GM18526 (cell line): ENCODE data around the gene ERAP2.

Experiments used
- POLR2A ChIP-seq: IDR thresholded peaks from 3 replicates; pipeline ENCODE4 v1.6.1; 2011; ENCODE audit not compliant: insufficient read length; ENCODE audit errors: extremely low read depth

ERAP2 gene

DNA sequence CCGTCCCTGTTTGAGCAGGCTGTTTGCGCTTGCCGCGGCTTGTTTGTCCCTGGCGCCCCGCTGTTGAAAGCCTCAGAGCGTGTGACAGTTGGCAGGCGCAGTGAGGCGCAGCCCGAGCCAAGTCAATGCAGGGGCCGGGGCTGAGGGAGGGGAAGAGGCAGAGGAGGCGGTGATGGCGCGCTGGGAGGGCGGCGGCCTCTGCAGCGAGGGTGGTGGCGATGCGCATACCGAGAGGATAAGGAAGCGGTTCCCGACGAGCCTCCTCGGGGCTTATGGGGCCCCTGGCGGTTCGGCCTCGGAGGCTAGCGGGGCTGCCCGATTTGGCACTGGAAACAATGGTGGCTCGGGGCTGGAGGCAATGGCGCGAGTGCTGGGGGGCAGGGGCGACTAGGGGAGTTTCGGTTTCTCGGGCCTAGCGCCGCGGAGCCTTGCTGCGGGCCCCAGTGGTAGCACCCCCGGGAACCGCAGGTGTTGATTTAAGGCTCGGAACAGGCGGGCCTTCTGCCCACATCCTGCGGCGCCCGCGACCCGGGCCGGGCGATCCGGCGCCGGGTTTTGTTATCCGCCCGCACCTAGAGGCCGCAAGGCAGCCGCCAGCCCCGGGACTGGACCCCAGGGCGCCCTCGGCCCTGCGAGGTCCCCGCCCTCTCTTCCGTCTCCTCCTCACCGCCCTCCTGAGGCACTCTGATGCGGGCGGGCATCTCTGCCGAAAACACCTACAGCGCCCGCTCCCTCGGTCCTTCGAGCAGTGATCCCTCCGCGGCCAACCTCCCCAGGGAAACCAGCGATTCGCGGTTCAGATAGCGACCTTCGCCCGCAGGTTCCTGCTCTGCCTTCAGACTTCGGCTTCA, 58.6 kb downstream of the ERAP2 start:
- TF ChIP-seq POLR2A: peak; percentile 72

DNA sequence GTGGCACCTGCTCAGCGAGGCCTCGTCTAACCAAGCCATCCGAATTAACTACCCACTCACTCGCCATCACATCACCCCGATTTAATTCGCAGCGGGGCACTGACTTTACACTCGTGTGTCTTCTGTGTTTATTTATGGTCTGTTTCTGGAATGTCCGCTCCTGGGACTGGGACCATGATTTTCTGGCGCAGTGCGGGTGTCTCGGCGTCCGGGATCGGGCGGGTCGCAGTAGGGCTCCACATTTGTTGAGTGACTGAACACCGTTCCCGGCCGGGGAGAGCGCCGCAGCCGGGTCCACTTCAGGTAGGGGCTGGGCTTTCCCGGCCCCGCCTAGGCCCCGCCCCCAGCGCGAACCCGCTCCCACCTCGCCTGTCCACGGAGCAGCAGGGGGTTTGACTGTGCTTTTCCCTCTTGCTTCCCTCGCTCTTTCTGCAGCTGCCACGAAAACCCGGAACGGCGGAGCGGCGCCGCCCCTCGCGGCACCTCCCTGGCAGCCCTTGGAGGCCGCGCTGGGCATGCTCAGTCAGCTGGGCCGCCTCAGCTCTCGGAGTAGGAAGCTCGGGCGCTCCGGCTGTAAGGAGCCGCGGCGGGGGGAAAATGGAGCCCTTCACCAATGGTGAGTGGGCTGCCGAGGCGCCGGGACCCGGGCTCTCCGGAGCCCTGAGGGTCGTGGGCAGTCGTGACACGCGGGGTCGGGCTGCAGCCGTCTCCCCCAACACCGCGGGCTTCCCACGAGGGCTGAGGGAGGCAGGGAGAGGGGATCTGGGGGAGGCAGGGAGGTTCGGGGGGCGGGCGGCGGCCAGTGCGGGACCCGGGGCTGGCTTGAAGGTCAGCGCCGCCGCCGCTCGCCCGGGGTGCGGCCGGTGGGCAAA, 59.5 kb downstream of the ERAP2 start, which contains the start of gene LNPEP:
Gene LNPEP (plus strand): TSS at position 522 of the 872 bp plus-strand sequence. CDS start 76 bp downstream, at position 598.
- peak; percentile 84 for TF ChIP-seq POLR2A

DNA sequence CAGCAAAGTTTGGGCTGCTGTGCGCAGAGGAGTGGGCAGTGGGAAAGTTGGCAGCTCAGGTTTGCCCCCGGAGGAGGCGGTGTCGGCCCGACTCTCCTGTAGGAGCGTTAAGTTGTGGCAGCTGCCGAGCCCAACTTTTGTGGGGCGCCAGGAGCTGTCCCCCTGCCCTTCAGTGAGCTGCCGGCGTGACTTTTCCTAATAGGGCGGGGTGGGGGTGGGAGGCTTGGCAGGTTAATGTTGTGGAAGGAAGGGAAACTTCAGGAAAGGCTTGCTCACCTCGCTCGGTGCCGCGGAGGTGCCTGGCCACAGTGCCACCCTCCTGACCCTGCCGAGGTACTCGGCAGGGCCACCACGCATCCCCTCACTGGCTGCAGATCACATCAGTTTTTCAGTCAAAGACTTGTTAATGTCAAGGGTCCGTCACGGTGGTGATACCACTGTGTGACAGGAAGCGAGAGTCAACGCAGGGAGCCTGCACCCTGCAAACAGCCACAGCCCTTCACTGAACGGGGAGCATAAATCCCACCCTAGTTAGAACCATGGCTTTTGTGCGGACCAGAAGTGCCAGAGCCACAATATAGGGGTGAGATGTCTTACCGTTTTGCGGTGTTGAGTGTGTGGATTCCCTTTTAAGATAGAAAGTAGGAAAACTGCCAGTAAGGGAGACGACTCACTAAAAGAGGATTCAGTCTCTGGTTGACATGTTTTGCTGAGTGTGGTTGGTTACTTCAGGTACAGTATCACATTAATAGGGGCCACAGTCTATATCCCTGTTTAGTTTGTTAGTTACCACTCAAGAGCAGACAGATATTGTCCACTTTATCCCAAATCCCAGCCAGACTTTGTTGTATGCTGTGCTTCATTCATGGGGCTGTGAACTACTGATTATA, 60.4 kb downstream of the ERAP2 start:
- peak; percentile 42 for TF ChIP-seq POLR2A

DNA sequence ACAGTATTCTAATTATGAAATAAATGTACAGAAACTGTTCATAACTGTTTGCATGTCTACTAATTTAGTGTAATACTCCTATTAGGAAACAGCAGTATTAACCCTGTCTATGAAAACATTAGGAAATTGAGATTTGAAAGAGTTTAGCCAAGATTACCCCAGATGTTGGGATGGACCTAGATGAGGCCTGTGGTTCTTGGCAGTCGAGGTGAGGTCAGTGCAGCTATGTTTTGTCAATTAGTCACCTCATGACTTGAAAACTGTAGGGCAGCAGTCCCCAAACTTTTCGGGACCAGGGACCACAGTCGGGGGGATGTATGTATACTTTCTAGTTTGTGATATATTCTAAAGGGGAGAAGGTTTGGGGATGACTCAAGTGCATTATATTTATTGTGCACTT, 64.3 kb downstream of the ERAP2 start:
- no peak for TF ChIP-seq POLR2A

DNA sequence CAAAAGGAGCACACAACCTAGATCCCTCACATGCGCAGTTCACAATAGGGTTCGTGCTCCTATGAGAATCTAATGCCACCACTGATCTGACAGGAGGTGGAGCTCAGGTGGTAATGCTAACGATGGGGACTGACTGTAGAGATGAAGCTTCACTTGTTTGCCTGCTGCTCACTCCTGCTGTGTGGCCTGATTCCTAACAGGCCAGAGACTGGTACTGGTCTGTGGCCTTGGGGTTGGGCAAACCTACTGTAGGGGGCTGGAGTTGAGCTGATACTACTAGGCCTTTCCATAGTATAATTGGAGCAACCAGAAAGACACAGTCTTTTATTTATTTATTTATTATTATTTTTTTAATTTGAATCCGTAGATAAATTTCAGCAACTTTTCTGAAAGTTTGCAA, 64.8 kb downstream of the ERAP2 start:
- TF ChIP-seq POLR2A: no peak

DNA sequence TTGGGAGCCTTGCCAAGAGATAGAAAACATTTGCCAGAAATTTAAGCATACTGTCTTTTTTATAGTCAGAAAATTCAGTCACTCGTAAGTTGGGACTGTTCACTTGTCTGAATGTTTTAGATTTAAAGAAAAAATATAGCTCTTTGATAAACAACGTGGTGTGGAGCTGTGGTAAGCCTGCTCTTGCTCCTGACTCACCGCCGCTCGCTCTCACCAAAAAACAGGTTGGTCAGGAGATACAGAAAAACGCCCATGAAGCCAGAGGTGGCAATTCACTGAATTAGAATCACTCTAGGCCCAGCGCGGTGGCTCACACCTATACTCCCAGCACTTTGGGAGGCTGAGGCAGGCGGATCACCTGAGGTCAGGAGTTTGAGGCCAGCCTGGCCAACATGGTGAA, 65.8 kb downstream of the ERAP2 start:
- TF ChIP-seq POLR2A: no peak

DNA sequence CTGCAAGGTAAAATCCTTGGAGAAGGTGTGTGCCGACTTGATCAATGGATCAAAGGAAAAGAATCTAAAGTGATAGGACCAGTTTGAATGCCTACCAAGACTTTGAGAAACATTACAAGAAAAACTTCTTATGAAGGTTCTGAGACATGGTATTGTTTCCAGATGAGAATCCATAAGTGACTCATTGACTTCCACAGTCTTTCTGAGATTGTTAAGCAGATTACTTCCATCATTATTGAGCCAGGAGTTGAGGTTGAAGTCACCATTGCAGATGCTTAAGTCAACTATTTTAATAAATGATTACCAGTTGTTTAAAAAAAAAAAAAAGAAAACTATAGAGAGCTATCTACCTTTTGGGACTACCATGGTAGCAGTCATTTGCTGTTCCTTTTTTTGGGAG, 66.6 kb downstream of the ERAP2 start:
- no peak for TF ChIP-seq POLR2A

DNA sequence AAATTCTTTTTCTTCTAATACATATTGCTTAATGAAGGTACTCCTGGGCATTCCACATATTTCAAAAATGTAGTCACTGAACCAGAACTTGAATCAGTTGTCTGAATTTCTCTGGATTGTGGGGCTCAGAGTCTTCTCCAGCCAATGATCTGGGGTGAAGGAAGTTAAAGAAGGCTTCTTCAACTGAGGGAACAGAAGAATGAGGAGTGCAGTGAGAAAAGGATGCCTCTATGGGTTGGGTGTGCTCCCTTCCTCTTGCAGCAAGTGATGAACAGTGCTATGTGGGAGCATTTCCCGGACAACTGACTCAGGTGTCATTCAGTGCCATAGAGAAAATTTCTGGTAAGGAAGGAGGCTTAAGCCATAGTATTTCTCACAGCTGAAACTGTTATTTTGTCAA, 67.5 kb downstream of the ERAP2 start:
- no peak for TF ChIP-seq POLR2A

DNA sequence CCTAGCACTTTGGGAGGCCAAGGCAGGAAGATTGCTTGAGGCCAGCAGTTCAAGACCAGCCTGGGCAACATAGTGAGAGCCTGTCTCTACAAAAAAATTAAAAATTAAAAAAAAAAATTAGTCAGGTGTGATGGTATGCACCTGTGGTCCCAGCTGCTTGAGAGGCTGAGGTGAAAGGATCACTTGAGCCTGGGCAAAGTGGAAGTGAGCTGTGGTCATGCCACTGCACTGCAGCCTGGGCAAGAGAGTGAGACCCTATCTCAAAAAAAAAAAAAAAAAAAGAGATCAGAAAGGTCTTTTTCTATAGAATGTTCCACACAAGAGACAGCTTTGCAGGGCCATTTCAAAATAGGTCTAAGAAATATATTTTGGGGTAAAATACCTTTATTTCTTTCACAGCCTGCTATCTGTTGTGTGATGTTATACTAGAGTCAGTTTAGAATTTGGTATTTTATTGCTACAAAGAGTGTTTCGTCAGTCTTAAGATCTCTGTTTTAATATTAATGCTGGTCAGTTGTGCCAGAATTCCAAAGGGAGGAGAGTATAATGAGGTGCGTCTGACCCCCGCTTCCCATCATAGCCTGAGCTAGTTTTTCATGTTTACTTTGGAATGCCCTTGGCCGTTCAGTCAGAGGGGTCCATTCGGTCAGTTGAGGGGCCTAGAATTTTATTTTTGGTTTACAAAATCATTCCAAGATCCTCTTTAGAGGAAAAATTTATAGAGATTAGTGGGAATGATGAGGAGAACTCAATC, 69.0 kb downstream of the ERAP2 start:
- no peak for TF ChIP-seq POLR2A

DNA sequence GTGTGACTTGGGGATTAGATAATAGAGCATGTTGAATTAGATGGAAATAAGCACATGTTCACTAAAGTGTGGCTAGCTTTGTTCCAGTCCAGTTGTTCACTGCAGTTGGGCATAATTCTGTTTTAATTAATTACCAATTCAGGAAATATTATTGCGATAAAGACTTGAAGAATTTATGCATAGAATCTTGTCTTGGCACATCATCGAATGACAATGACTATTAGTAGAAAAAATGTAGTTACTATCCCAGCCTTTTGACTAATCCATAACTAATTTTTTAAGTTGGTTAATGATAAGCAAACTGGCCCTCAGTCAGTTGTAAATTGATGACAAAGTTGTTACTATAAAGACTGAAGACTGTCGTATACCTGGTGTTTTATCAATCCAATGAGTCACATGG, 70.1 kb downstream of the ERAP2 start:
- TF ChIP-seq POLR2A: no peak

DNA sequence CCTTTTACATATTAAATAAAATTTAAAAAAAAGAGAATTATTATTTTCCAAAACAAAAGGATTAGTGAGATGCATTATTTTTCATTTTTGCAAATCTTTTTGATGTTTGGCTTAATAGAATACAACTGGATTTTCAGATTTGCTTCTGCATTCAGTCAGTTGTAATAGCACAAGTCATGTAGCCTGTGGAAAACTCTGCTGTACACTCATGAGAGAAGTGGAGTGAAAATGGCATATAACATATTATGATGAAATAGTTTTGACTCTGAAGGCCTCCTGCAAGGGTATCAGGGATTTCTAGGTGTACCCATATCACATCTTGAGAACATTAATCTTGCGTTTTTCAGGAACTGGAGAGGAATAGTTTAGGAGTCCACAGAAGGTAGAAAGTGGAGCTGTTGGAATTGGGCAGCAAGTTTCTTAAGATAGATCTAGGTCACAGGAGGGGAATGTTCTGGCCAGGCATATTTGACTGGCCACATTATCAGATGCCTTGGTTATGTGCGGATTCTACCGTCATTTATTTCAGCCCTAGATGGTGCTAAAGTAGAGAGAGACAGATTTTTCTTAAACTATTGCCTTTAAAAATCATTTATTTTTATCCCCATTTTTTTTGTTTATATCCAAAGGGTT, 75.9 kb downstream of the ERAP2 start:
- no peak for TF ChIP-seq POLR2A

DNA sequence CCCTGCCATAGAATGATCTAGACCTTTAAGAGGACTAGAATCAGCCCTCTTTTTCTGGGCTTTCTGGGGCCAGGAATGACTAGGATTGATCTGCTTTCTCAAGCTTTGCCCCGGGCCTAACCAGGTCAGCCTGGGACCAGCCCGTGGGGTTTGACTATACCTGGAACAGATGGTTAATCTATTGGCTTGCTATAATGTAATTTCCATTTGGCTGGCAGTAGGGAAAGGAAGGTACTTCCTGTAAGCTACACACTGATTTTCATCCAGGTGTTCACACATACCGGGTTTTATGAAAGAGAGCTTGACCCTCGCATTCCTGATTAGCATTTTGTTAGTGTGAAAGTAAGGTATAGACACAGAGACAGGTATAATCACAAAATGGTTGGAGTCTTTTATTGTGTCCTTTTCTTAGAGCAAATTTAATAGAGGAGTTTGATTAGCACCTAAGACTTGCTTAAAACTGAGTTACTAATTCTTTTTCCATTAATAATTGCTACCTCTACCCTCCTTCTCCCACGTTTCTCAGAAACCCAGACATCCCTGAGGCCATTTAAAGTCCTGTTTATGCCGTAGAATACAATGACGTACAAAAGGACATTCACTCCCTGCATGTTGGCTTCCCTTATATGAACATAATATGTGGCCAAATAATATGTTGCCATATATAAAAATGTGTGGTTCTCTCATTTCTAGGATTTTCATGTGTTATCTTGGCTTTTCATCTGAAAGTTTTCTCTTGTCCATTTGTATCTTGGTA, 76.9 kb downstream of the ERAP2 start:
- no peak for TF ChIP-seq POLR2A

DNA sequence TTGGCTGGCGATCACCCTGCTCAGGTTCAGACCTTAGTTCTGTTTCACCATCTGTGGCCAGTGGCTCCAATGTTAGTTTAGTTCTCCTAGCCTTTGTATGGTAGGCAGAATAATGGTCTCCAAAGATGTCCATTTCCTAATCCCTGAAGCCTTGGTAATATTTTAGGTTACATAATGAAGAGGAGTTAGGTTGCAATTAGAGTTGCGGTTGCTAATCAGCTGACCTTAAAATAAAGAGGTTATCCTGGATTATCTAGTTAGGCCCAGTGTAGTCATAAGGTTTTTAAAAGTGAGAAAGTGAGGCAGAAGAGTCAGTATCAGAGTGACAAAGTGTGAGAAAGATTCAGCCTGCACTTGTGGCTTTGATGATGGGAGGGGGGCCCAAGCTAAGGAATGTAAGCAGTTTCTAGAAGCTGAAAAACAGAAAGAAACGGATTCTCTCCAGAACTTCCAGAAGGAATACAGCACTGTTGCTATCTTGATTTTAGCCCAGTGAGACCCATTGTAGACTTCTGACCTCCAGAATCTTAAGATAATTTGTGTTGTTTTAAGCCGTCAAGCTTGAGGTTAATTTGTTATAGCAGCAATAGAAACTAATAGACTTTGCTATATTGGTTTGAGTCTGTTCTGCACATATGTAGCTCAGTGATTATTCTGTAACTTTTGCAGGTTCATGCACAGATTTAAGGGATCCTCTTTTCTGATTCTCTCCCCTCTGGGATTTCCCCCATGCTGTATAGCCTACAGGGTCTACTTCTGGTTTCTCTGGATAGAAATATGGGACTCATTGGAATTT, 81.2 kb downstream of the ERAP2 start:
- no peak for TF ChIP-seq POLR2A

DNA sequence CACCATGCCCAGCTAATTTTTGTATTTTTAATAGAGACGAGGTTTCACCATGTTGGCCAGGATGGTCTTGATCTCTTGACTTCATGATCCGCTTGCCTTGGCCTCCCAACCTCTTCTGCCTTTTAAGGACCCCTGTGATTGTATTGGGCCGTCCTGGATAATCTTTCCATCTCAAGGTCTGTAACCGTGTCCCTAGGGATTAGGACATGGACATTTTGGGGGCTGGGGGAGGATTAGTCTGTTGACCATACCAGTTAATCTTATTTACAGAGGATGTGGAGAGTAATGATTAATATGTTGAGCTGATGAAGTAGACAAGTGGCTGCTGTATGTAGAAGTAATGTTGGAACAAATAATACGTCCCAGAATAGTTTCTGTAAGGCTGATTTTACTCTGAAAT, 82.7 kb downstream of the ERAP2 start:
- no peak for TF ChIP-seq POLR2A
